HS-5 (cell line): ENCODE data around the gene LCORL.
"Not testable (repeated sequence)": the region's sequence is repeated elsewhere in the genome, so short reads cannot be mapped to it uniquely, and the experiment has no call there.

Experiments used
- DNase-seq: peaks from one replicate; pipeline ENCODE4 v3.0.0-alpha.2; 2012; ENCODE audit warnings: low read depth

LCORL gene

GRCh38 chr4:17851959-17852358 lies 169.6 kb downstream of the LCORL start:
- no peak for DNase-seq

GRCh38 chr4:17850295-17850694 lies 171.3 kb downstream of the LCORL start:
- not testable (repeated sequence) for DNase-seq

- DNase-seq, result no peak
These were observed 175.3 kb downstream of the LCORL start for GRCh38 chr4:17846266-17846665.

DNA sequence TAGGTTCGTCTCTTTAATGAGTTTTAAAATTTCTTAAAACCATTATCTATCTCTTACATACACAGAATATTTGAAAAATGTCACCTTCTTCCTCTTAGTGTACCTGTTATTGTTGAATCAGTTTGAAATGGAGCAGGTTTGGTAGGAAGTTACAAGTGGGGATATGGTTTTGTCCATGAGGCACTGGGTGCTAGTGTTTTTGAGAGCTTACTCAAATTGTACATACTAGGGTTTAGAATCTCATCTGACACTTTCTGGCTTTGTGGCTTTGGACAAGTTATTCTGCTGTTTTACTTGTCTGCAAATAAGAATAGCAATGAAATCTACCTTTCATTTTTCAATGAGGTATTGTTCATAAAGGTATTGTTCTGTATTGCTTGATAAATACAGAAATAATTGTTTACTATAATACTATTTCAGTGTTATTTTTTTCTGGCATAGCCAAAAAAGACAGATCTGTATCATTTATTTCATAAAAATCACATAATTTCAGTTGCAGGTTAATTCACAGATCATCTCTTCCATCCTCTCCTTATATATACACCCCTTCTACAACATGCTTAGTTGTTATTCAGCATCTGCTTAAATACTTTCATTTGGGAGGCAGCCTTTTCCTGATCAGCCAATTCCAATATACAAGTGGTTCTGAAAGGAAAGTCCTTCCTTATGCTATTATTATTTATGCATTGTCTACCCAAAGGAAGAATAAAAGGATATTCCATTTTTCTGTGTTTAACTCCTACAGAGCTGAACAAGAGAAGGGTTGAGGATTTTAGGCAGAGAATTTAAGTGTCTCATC lies 197.5 kb downstream of the LCORL start:
- DNase-seq, result no peak

GRCh38 chr4:17817027-17817426 lies 204.5 kb downstream of the LCORL start:
- DNase-seq, result no peak

DNA sequence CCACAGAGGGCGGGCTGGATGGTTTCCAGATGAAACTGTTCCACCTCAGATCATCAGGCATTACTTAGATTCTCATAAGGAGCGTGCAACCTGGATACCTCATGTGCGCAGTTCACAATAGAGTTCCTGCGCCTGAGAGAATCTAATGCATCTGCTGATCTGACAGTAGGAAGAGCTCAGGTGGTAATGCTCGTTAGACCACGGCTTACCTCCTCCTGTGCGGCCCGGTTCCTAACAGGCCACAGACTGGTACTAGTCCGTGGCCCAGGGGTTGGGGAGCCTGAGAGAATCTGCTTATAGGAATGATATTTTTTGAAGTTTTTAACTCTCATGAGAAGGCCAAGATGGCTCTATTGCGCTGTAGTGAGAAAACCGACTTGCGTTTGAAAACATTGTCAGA lies 205.4 kb downstream of the LCORL start:
- DNase-seq, result no peak

- no peak for DNase-seq
These were observed 207.4 kb downstream of the LCORL start for GRCh38 chr4:17814140-17814539.

DNA sequence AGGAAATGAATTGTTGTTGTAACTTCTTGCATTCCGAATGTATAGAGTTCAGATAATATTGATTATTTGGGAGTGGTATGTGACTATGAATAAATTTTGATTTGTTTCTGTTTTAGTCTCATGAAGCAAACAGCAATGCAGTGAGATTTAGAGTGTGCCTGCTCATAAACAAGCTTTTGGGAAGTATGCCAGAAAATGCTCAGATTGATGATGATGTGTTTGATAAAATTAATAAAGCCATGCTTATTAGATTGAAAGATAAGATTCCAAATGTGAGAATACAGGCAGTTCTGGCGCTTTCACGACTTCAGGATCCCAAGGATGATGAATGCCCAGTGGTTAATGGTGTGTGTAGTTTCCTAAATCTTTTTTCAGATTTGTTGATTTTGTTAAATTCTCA lies 208.8 kb downstream of the LCORL start:
- no peak for DNase-seq

DNA sequence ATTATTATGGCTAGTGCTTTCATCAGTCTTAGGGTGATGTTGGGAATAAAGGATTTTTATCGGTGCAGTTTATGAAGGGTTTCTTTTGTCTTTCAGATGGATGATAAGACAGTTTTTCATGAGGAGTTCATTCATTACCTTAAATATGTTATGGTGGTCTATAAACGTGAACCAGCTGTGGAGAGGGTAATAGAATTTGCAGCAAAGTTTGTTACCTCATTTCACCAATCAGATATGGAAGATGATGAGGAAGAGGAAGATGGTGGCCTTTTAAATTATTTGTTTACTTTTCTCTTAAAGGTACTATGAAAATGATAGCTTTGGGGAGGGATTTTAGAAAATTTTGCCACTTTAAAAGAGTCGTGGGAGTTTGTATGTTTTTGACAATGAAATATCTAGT lies 209.4 kb downstream of the LCORL start:
- DNase-seq, result no peak

GRCh38 chr4:17811078-17811603 lies 210.4 kb downstream of the LCORL start:
- DNase-seq, result no peak

- DNase-seq, result peak; percentile 94
These were observed 211.1 kb downstream of the LCORL start, which contains the start of the genes DCAF16 and NCAPG for GRCh38 chr4:17810260-17811077. Gene DCAF16, minus strand, starts transcription at chr4:17810757. Its CDS starts 6,616 bp downstream, at chr4:17804141. Gene NCAPG, plus strand, starts transcription at chr4:17810979. Its CDS starts 99 bp downstream, at chr4:17811078.

DNA sequence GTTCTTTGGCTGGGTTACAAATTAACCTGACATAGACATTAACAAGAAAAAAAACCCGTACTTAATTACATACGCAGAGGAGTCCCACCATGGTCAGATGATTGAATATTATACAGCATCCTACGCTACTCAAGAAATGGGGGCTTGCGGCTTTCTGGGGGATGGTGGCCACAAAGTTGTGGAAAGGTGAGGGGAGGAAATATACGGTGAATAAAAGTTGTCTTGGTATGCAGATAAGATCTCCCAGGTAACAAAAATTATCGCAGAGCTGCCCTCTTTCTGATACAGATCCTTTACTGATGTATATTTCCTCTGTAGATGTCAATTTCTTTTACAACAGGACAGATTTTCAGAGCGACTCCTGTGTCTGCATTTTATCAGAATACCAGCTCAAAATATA lies 211.9 kb downstream of the LCORL start:
- no peak for DNase-seq

GRCh38 chr4:17807446-17807845 lies 214.1 kb downstream of the LCORL start:
- no peak for DNase-seq

DNA sequence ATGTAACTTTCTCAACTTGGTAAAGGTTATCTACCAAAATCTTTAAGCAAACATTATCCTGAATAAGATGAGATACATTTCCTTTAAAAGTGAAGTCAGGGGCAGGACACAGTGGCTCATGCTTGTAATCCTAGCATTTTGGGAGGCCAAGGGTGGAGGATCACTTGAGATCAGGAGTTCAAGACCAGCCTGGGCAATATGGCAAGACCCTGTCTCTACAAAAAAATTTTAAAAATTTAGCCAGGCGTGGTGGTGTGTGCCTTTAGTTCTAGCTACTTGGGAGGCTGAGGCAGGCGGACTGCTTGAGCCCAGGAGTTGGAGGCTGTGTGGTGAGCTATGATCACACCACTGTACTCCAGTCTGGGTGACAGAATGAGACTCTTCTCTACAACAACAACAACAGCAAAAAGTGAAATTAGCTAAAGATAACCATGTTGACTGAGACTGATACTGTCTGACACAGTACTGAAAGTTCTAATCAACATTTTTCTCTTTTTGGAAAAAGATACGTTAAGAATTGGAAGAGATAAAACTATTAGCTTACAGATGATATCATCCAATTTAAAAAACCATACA lies 215.9 kb downstream of the LCORL start:
- DNase-seq, result no peak

GRCh38 chr4:17797808-17798207 lies 223.7 kb downstream of the LCORL start:
- DNase-seq, result no peak

DNA sequence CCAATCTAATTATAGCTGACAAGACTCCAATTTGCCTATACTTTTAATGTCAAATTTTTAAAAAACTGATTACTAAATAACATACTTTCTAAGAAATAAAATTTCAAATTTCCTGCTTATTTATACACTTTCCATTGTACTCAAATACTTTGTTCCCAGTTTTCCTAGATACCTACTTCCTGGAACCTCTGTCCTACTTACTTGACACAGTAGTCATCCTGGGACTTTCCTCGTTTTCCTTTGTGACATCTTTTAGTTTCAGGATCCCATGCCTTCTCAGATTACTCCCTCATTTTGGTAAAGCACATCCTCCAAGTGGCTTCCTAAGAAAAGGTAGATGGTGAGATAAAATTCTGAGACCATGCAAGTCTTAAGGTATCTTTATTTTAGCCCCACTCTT lies 226.8 kb downstream of the LCORL start:
- DNase-seq, result no peak
